Activated CD4-positive, alpha-beta T cell treated with anti-CD3 and anti-CD28 coated beads for 36 hours (primary cell): ENCODE results near the gene CNOT1. TPM values are rescaled to one million over a fixed set of nuclear protein-coding genes. Genes with fewer than 3 reads are reported as not detected.

Source experiments
- ATAC-seq: fragments of 200-7000 bp; cut with Tn5 transposase; one replicate; pipeline ENCODE4 v1.10.0; 2021; ENCODE audit warnings: mild to moderate bottlenecking, moderate library complexity
- CTCF ChIA-PET: fragments of 350-600 bp; sonication (Branson Sonifier 250); formaldehyde crosslinking; loops from one replicate; lab custom pipeline; 2021; ENCODE audit warnings: antibody characterized with exemption; lab: Charles Lee
- POLR2A ChIA-PET: fragments of 350-600 bp; sonication (Branson Sonifier 250); formaldehyde crosslinking; loops from one replicate; lab custom pipeline; 2021; ENCODE audit warnings: antibody characterized with exemption, inconsistent platforms; lab: Charles Lee
- DNase-seq: peaks from one replicate; pipeline ENCODE4 v3.0.0-alpha.2; 2020
- H3K27ac Mint-ChIP-seq: one replicate; pipeline ENCODE4 v1.8.0; 2021; ENCODE audit warnings: mixed read lengths
- H3K27me3 Mint-ChIP-seq: one replicate; pipeline ENCODE4 v1.8.0; 2021; ENCODE audit warnings: mixed read lengths
- H3K36me3 Mint-ChIP-seq: one replicate; pipeline ENCODE4 v1.8.0; 2021; ENCODE audit warnings: low read depth, mixed read lengths
- H3K4me1 Mint-ChIP-seq: one replicate; pipeline ENCODE4 v1.8.0; 2021; ENCODE audit warnings: mixed read lengths
- H3K4me3 Mint-ChIP-seq: one replicate; pipeline ENCODE4 v1.8.0; 2021; ENCODE audit warnings: mild to moderate bottlenecking, moderate library complexity, mixed read lengths
- H3K9me3 Mint-ChIP-seq: one replicate; pipeline ENCODE4 v1.8.0; 2021; ENCODE audit warnings: low read depth, mixed read lengths
- intact Hi-C, 2 experiments: fragments of 100-400 bp; cut with DNase I in 1 of 2; cut with micrococcal nuclease in 1 of 2; formaldehyde crosslinking; loops; one replicate each; pipeline versions ENCODE4 v1.14.2 to v1.15.1; 2022 to 2024; cut with DNase I, micrococcal nuclease
- total RNA-seq, 2 experiments: library from RNA; stranded (reverse); gene quantifications; one replicate each; pipeline ENCODE4 v1.2.3, GENCODE V29; 2021

The CNOT1 gene
- total RNA-seq, 2 experiments from 2014 or later, result 265 to 348 TPM

- no peak for DNase-seq
- ChIA-PET POLR2A (no interaction called here), CTCF (interaction anchor here (1.4 kb wide), 1 partner anchor 138 kb away, joined by 3 read pairs; no protein-coding TSS in a partner anchor)
- peaks cover 7% of the 10 kb centered on the region for H3K27me3 Mint-ChIP-seq
- no peaks in the 10 kb centered on the region for H3K9me3 Mint-ChIP-seq
- ATAC-seq, result no peak
- H3K4me3 Mint-ChIP-seq, result no peak overlapping the region
- no peaks in the 10 kb centered on the region for H3K36me3 Mint-ChIP-seq
- no peaks in the 10 kb centered on the region for H3K4me1 Mint-ChIP-seq
- intact Hi-C loops, result no loop called here
- H3K27ac Mint-ChIP-seq, result no peak overlapping the region
These were observed 154.5 kb downstream of the CNOT1 start for GRCh38 chr16:58475091-58475619.

GRCh38 chr16:58474296-58474695 lies 155.3 kb downstream of the CNOT1 start:
- no peak overlapping the region for H3K27ac Mint-ChIP-seq
- intact Hi-C loops, result no loop called here
- no peaks in the 10 kb centered on the region for H3K9me3 Mint-ChIP-seq
- ChIA-PET CTCF (interaction anchor here (0.9 to 1.4 kb wide), 3 partner anchors 15 to 282 kb away, joined by 3 read pairs; no protein-coding TSS in a partner anchor), POLR2A (no interaction called here)
- no peaks in the 10 kb centered on the region for H3K36me3 Mint-ChIP-seq
- no peak for DNase-seq
- H3K4me1 Mint-ChIP-seq, result no peaks in the 10 kb centered on the region
- H3K4me3 Mint-ChIP-seq, result no peak overlapping the region
- no peak for ATAC-seq
- H3K27me3 Mint-ChIP-seq, result peaks cover 7% of the 10 kb centered on the region

- no peak overlapping the region for H3K27ac Mint-ChIP-seq
- intact Hi-C loops, result no loop called here
- DNase-seq (no peak), ATAC-seq (no peak)
- no peak overlapping the region for H3K4me3 Mint-ChIP-seq
- no peaks in the 10 kb centered on the region for H3K4me1 Mint-ChIP-seq
- no peaks in the 10 kb centered on the region for H3K9me3 Mint-ChIP-seq
- peaks cover 18% of the 10 kb centered on the region for H3K27me3 Mint-ChIP-seq
- H3K36me3 Mint-ChIP-seq, result no peaks in the 10 kb centered on the region
- ChIA-PET CTCF (interaction anchor here (0.7 to 1.5 kb wide), 3 partner anchors 37 to 137 kb away, joined by 3 to 4 read pairs (median 3); no protein-coding TSS in a partner anchor), POLR2A (no interaction called here)
These were observed 156.8 kb downstream of the CNOT1 start for GRCh38 chr16:58472827-58473226.

DNA sequence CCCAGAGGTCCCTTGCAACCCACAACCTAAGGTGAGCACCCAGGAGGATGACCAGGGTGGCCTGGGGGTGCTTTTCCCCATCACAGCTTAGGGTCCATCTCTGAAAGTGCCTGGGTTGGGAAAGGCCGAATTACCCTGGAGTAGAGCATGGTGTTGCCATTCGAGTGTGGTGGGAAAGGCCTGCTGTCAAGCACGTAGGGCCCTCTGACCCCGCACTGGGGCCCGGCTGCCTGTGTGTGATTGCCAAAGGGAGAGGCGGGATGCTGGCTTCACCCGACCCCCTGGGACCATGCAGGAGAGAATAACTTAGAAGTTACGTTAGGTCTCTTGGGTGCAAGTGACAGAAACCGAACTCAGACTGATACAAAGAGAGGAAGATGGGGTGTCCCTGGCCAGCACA lies 157.4 kb downstream of the CNOT1 start:
- Mint-ChIP-seq H3K27ac (no peak overlapping the region), H3K36me3 (no peaks in the 10 kb centered on the region), H3K9me3 (no peaks in the 10 kb centered on the region), H3K4me1 (no peaks in the 10 kb centered on the region), H3K4me3 (no peak overlapping the region), H3K27me3 (peaks cover 22% of the 10 kb centered on the region)
- DNase-seq, result no peak
- intact Hi-C loops, result no loop called here
- CTCF ChIA-PET, result interaction anchor here (0.5 to 1.5 kb wide), 3 partner anchors 40 to 136 kb away, joined by 3 to 4 read pairs (median 3); no protein-coding TSS in a partner anchor
- ATAC-seq, result no peak
- POLR2A ChIA-PET, result no interaction called here

- no peak for ATAC-seq
- Mint-ChIP-seq H3K36me3 (no peaks in the 10 kb centered on the region), H3K4me3 (no peak overlapping the region), H3K9me3 (no peaks in the 10 kb centered on the region), H3K4me1 (no peaks in the 10 kb centered on the region), H3K27me3 (peaks cover 28% of the 10 kb centered on the region), H3K27ac (no peak overlapping the region)
- intact Hi-C loops, result no loop called here
- CTCF ChIA-PET, result interaction anchor here (0.5 to 1.4 kb wide), 5 partner anchors 12 to 109 kb away, joined by 3 to 6 read pairs (median 3); no protein-coding TSS in a partner anchor
- DNase-seq, result no peak
- POLR2A ChIA-PET, result no interaction called here
These were observed 158.2 kb downstream of the CNOT1 start for GRCh38 chr16:58471209-58471975.

Other genes with a start within 250 kb of the CNOT1 start
- 10 to 100 TPM; 20.2 to 23.0 TPM for gene GINS3, start 237.4 kb downstream of the CNOT1 start, total RNA-seq
- 1 to 10 TPM; 6.9 to 7.2 TPM for gene NDRG4, start 129.7 kb downstream of the CNOT1 start, total RNA-seq
- 10 to 100 TPM; 13.8 to 15.1 TPM for gene SETD6, start 114.3 kb downstream of the CNOT1 start, total RNA-seq
- 1 to 10 TPM; 4.5 to 6.5 TPM for gene SLC38A7, start 54.9 kb upstream of the CNOT1 start, total RNA-seq
- 100 to 1,000 TPM; 128 to 133 TPM for gene GOT2, start 104.5 kb upstream of the CNOT1 start, total RNA-seq